Head of caudate nucleus (tissue), 42 donors: Measurements from ENCODE around the gene SUPT6H.

Experiments used
- DNase-seq, 42 donors: peaks; one replicate each; pipeline versions ENCODE4 v3.0.0 to v3.0.0-alpha.2; 2020 to 2021; ENCODE audit warnings: mixed read lengths in 7 of 42
- intact Hi-C: fragments of 100-400 bp; cut with DNase I; formaldehyde crosslinking; loops from one replicate; pipeline ENCODE4 v1.15.0; 2022

SUPT6H gene

DNA sequence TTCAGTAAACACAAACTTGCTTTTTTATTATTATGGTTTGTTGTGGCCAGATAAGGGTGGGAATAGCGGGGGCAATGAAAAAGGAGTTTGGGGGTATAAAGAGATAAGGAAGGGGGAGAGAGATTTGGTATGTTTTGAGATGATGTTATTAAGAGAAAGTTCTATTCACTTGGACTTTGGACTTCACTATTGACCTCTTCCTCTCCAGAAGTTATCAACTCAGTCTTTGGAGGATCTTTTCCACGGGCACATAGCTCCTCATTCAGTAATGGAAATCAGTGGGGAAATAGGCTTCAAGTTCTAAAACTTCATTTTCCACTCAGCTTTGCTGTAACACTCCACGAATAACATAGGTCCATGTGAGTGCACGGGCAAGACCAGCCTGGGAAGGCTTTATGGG lies 26.5 kb downstream of the SUPT6H start:
- DNase-seq = no peak
- intact Hi-C loops = no loop called here

DNA sequence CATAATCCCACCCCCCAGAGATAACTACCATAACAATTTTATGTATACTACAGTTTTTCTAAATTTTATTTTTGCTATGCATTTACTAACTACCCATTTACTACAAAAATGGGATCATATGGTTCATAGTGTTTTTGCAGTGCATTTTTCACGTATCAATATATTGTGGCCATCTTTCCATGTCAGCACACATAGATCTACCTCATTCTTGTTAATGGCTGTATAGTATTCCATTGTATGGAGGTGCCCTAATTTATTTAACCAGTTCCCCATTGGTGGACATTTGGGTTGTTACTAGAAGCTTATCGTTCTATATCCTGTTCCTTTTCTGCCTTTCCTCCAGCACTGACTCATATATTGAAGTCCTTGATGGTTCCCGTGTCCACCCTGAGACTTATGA lies 27.0 kb downstream of the SUPT6H start:
- DNase-seq = no peak
- intact Hi-C loops = no loop called here

DNA sequence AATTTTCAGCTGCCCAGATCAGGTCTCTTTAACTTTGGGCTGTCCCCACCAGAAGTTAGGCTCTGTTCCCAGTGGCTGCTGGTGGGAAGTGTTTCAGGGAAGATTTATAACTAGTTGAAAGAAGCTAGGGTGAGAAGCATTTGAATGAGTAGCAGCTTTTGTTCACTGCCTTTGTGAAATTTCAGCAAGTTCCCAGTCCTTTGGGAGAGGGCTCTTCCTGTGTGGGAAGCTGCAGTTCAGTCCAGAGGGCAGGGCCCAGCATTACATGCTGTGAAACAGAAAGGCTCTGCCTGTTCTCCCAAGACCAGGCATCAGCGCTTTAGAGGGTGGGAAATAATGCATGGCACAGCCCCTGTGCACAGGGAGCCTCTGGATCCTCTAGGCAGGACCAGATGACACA lies 31.9 kb downstream of the SUPT6H start:
- intact Hi-C loops = no loop called here
- DNase-seq = peak in 5 of 42 donors; percentile 18 to 43 (median 32)

DNA sequence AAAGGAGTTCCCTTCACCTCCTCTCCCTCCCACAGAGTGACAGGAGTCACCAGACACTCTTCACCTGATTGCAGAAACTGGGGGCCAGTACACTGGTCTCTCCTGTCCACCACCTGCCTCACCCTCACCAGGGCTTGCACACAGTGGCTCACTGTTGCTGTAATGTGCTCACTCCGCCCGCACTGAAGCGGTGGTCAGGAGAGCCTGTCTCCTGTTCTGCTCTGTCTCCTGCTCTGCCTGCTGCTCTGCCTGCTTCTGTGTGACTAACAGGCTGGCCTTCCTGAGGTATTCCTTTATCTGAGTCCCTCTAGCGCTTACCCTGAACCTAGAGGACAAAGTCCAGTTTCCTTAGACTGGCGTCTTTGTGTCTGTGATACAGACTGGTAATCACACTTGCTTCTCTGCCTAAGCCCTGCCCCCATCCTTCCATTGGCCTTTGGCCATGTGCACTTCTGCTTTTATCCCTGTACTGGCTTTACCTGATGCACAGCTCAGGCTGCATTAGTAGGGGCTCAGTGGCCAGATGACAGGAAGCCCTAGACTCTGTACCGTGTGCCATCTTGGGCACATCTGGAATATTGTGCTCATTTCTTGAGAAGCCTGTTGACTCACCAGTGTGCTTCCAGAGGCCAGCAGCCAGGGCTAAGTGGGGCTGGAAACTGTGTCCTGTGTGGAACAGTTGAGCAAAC lies 36.4 kb downstream of the SUPT6H start:
- no peak for DNase-seq
- intact Hi-C loops = no loop called here

DNA sequence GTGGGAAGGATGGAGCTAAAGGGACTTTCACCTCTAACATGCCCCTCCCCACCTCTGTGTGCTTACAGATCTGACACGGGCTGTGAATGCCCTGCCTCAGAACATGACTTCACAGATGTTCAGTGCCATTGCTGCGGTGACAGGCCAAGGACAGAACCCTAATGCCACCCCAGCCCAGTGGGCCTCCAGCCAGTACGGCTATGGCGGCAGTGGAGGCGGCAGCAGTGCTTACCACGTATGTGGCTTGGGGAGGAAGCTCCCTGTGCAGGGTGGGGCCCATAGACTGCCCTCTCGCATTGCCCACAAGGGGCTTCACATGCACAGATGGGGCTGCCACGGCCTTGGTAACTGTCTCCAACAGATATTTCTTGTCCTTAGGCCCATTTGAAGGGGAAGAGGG lies 38.3 kb downstream of the SUPT6H start:
- intact Hi-C loops = no loop called here
- no peak for DNase-seq

DNA sequence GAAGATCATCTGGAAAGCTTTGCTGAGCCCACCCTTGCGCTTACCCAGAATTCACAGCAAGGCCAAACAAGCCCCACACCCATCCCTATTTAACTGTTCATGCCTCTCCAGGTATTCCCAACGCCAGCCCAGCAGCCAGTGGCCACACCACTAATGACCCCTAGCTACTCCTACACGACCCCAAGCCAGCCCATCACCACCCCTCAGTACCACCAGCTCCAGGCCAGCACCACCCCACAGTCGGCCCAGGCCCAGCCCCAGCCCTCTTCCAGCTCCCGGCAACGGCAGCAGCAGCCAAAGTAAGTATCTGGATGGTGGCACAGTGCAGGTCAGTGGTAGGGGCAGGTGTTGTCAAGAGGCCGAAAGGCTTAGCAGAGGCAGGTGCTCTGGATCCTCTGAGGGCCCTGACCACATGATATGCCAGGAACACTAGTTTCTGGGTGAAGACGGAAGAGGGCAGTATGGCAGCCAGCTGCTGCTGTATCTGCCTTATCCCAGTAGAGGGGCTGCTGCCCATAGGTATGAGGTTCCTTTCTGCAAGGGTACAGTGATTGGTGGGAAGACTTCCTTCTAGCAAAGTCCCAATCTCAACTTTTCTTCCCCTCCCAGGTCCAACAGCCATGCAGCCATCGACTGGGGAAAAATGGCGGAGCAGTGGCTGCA lies 39.0 kb downstream of the SUPT6H start:
- no peak for DNase-seq
- intact Hi-C loops = no loop called here

DNA sequence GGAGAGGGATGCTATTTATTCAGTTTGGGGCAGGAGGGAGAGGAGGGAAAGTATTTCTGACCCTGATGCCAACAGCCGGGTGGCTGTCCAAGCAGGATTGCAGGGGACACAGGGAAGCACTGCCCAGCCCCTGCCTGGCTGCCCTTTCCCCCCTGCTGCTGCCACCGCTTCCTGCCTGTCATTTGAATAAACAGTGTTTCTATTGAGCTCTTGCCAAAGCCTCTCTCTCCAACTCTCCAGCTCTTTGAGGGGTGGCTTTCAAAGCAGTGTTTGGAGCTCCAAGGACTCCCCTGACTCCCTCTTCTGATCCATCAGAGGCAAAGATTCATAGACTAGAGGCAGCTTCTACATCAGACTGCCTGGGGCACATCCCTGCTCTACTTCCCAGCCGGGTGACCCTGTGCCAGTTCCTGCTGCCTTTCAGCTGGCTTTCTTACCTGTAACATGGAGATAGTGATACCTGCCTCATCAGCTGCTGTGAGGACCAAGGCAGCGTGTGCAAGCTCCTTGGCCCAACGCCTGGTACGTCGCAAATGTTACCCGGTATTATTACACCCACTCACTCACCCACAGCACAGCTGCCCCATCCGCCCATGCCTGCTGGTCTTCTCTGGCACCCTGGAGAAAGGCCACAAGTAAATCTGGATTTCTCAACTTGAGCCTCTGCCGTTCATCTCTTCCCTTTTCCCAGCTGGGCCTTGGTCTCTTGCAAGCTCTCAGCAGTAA lies 40.2 kb downstream of the SUPT6H start:
- peak in 41 of 42 donors; percentile 16 to 85 (median 57) for DNase-seq
- intact Hi-C loops = no loop called here

DNA sequence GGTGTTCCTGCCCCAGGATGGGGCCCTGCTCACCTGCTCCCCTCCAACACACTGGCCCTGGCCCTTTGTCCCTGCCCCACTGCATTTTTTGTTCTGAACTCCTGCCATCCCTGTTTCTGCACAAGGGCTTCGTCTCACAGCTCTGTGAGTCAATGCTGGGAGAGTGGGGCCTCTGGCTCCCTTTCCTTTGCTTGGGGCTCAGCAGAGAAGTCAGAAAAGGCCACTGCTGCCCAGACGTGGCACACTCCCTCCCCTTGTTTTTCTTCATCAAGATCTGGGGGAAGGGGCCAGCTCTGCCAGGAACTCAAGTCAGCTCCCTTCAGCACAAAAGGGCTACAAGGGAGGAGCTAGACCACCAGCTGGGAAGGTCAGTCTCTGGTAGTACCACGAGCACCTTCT lies 40.7 kb downstream of the SUPT6H start:
- peak in 7 of 42 donors; percentile 15 to 71 (median 43) for DNase-seq
- intact Hi-C loops = no loop called here

GRCh38 chr17:28703552-28704218 lies 41.7 kb downstream of the SUPT6H start:
- intact Hi-C loops = no loop called here
- no peak for DNase-seq

DNA sequence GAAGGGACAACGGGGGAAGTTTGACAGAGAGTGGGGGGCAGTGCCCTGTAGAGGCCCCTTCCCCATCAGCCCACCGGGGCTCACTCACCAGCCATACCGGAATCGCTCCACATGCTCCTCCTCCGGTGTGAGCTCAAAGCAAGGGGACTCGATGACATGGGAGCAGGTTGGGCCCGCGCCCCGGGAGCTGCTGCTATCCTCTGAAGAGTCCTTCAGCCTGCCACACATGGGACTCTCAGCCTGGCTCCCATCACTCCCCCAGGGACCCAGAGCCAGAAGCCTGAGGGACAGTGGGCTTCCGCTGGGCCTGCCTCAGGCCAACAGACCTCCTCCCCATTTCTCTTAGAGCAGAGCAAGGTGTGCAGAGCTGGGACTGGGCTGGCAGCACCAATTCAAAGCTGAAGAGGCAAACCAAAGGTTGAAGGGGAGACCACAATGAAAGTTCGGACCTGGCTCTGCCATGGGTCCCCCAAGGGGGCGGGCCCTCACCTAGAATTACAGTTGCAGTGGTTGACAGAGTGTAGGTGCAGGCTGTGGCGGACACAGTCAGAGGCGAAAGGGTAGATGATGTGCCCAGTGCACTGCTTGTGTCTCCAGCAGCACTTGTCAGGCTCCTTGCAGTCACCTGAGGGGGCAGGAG lies 42.3 kb downstream of the SUPT6H start:
- no peak for DNase-seq
- intact Hi-C loops = no loop called here

DNA sequence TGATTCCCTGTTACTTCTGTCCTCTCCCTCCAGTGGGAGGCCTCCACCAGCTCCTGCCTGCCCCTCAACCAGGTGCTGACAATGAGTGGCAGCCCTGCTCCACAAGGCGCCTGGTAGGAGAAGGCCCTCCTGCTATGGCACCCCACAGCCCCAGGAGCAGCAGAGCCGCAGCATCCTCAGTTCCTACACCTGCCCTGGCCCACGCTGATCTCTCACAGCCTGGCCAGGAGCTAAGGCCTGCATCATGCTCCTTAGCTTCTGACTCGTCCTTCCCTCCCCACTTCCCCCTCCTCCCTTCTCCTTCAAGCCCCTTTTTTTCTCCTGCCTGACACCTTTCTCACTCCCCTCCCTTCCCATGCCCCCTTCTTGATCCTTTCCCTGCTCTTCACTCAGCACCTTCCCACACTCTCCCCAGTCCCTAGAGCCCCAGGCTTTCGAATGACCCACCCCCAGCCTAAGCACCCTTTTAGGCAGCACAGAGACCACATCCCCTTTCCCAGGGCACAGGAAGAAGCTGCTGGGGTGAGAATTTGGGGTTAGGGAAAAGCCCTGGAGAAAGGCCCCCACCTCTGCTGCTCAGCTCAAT lies 43.2 kb downstream of the SUPT6H start:
- intact Hi-C loops = no loop called here
- no peak for DNase-seq

DNA sequence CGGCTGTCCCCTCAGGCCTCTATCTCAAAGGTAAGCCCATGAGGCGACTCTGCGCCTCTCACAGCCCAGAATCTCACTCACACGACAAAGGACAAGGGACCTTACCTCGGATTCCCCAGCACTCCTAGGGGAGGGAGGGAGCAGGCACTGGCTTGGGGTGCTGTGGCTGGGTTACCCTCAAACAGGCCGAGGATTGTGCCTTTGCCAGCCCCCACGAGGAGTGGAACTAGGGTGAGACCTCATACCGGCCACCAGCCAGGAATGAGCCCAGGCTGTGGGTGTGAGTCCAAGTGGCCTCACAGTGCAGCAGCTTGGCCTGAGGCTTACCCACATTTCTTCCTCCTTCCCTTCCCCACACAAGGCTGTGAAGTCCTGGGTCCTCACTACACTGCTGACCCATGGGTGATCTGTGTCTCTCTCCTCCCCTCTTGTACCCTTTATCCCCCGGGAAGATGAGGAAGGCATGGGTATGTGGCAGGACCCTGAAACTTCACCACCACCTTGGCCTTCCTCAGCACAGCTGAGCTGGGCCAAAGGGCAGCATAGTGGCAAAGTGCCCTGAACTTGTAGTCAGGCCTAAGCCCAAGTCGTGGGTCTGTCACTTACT lies 43.8 kb downstream of the SUPT6H start:
- intact Hi-C loops = no loop called here
- DNase-seq = no peak

- DNase-seq = no peak
- intact Hi-C loops = no loop called here
Observed at GRCh38 chr17:28706471-28707338, 44.7 kb downstream of the SUPT6H start.

GRCh38 chr17:28707339-28707720 lies 45.3 kb downstream of the SUPT6H start:
- DNase-seq = no peak
- intact Hi-C loops = no loop called here

GRCh38 chr17:28710861-28711722 lies 49.1 kb downstream of the SUPT6H start:
- intact Hi-C loops = loop anchor here (10.0 kb wide), 1 partner anchor 66 kb away; the partner anchor contains the start of gene BLTP2
- peak; percentile 71 to 95 (median 89) for DNase-seq

DNA sequence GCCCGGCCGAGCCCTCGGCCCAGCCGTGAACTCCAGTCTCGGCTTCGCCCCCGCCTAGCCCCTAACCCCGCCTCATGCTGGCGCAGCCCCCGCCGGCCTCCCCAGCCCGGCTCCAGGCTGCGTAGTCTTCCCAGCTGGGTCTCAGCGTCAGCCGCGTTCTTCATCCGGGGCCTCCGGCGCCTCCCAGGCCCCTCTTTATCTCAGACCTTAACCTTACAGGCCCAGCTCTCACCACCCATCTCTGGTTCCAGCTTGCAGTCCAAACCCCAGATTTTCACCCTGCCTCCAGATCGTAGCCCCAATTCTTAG lies 49.7 kb downstream of the SUPT6H start, which contains the start of gene PROCA1:
TSS of gene PROCA1 (minus strand) at position 166 of the 309 bp plus-strand sequence. CDS start 228 bp downstream, outside the sequence.
- DNase-seq = peak in 3 of 42 donors; percentile 22 to 34 (median 31)
- intact Hi-C loops = loop anchor here (10.0 kb wide), 1 partner anchor 67 kb away; the partner anchor contains the start of gene BLTP2
